ENCODE measurements around the gene KDM4B.
"Not testable (repeated sequence)": the region's sequence is repeated elsewhere in the genome, so short reads cannot be mapped to it uniquely, and the experiment has no call there.

Gene KDM4B

DNA sequence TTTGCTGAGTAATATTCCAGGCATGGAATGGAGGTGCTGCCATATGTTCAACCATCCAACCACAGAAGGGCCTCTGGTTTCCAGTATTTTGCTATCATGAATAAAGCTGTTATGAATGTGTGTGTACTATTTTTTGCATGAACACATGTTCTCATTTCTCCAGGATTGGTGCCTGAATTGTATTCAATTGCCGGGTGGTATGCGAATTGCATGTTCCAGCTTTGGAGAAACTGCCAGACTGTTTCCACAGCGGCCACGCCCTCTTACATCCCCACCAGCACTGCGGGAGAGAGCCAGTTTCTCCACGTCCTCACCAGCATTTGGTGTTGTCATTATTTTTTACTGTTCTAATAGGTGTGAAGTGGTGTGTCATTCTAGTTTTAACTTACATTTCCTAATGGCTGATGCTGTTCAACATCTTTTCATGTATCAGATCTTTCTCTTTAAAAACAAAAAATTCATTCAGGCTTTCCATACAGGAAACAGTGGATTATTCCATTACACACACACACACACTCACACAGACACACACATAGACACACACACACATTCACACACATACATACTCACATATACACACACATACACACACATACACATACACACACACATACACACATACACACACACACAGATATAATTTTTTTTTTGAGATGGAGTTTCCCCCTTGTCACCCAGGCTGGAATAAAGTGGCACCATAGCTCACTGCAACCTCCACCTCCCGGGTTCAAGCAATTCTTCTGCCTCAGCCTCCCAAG, 217.6 kb downstream of the KDM4B start:
- DNase-seq = no peak

DNA sequence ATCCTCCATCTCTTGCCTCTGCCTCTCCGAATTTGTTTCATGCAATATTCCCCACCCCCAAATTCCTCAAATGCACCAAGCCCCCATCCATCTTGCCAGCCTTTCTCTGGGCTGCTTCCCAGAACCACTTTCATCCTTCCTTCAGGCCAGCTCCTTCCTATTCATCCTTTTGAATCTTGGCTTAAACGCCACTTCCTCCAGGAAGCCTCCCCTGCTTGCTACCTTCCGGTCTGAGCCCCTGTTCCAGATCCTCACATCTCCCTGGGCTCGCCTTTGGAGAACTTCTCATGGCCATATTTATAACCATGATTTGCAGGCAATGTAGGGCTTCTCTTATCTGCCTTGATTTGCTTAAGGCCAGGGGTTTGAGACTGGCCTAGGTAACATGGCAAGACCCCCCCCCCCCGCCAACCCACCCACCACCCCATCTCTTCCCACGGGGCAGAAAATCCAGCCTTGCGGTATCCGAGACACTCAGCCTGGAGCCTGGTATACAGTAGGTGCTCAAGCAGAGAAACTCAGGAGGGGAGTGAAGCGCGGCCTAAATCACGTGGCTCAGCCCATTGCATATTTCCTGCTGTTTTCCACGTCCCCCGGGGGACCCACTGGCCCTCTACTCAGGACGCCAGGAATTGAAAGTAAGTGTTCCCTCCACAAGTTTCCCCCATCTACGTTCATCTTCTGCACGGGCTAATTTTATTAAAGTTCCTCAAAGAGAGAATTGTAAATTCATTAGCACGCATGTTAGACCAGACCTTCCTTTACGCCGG, 219.8 kb downstream of the KDM4B start:
- no peak for DNase-seq

DNA sequence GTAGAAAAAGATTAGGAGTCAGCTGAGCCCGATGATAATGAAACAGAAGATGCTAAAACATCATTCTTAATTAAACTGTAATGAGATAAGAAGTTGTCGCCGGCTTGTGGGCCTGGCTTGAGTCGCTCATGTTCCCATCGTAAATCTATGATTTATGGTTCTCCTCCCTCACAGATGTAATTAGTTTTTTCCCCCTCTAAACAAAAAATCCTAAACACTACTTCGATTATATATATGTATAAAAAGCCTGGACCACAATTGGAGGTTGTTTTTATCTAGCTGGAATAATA, 220.3 kb downstream of the KDM4B start:
- DNase-seq = no peak

DNA sequence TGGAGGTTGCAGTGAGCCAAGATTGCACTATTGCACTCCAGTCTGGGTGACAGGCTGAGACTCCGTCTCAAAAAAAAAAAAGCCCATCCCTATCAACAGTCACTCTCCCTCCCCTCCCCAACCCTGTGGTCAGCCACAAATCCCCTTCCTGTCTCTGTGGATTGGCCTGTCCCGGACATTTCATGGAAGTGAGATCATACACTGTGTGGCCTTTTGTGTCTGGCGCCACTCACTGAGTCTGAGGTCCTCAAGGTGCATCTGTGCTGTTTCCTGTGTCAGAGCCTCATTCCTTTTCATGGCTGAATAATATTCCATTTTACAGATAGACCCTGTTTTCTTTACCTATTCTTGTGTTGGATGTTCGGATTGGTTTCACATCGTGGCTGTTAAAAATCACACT, 222.2 kb downstream of the KDM4B start:
- no peak for DNase-seq

DNA sequence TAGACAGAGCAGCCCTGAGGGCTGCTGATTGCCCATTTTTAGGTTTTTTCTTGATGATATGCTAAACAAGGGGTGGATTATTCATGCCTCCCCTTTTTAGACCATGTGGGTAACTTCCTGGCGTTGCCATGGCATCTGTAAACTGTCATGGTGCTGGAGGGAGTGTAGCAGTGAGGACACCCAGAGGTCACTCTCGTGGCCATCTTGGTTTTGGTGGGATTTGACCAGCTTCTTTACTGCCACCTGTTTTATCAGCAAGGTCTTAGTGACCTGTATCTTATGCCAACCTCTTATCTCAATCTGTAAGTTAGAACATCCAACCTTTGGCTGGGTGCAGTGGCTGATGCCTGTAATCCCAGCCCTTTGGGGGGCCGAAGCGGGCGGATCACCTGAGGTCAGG, 223.7 kb downstream of the KDM4B start:
- DNase-seq = no peak

DNA sequence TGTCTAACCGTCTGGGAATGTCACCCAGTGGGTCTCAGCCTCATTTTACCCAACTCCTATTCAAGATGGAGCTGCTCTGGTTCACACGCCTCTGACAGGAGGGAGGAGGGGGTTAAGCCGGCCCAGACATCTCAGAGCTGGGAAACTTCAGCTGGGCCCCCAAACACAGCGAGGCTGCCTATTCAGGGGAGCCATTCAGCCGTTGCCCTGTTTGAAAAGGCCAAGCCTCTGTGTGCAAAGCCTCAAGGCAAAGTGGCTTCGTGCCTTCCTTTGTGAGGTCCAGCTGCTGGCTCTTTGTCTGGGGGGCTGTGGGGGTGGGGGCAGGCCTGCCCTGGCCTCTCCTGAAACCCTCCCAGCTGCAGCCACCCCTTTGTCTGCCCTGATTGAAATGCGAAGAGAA, 224.3 kb downstream of the KDM4B start:
- peak; percentile 33 for DNase-seq

DNA sequence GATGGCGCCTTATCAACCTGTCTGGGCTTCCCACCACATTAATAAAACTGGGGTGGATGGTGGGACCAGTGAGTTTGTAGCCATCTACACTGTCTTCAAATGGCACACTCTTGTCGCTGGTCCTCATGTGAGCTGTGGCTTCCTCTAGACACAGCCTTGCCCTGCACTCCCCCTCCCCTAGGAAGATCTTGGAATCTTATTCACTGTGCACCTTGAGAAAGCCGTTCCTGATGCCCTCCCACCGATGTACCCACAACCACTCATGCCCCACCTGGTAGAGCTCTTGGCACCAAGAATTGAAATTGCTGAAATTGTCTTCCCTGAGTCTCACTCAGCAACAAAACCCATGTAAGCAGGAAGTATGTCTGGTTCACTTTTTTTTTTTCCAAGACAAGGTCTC, 225.7 kb downstream of the KDM4B start:
- DNase-seq = no peak

DNA sequence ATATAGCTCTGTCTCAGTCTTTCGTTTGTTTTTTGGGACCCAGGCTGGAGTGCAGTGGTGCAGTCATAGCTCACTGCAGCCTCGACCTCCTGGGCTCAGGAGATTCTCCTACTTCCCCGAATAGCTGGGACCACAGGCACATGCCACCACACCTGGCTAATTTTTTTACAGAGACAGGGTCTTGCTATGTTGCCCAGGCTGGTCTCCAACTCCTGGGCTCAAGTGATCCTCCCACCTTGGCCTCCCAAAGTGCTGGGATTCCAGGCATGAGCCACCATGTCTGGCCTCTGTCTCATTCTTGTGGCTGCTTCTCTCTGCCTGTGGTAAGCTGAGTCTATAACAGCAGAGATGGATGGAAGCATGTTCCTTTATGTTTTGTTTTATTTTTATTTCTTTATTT, 226.7 kb downstream of the KDM4B start:
- not testable (repeated sequence) for DNase-seq

DNA sequence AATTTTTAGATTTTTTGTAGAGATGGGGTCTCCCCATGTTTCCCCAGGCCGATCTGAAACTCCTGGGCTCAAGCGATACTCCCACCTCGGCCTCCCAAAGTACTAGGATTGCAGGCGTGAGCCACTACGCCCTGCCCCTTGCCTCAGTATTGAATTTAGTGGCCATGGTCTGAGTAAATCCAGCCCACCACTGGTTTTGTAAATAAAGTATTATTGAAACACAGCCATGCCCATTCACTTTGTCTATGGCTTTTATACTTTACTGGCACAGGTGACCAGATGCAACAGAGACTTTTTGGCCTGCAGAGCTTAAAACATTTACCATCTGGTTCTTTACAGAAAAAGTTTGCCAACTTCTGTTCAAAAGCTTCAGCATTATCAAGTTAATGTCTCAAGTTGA, 227.9 kb downstream of the KDM4B start:
- DNase-seq = no peak

DNA sequence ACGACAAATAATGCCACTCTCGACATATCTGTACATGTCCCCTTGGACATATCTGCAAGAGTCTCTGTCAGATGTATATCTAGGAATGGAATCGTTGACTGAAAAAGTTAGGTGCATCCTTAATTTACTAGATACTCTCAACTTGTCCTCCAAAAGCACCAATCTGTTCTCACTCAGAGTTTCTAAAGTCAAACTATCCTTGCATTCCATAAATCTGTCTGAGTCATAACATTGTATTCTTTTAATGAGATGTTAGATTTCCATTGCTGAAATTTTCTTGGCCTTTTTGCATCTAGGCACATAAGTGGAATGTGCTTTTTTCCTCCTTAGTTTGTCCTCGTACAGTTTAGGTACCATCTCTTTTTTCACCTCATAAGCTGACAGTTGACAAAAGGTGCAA, 231.9 kb downstream of the KDM4B start:
- no peak for DNase-seq

DNA sequence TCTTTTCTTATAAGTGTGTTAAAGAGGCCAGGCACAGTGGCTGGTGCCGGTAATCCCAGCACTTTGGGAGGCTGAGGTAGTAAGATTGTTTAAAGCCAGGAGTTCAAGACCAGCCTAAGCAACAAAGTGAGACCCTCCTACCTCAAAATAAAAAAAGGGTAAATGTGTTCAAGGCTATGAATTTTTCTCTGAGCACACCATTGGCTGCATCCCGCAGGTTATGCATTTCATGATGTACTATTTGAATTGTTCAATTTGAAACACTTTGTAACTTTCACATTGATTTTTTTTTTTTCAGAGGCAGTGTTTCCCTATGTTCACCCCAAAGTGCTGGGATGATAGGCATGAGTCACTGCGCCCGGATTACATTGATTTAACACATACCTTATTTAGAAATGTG, 233.6 kb downstream of the KDM4B start:
- DNase-seq = no peak

Data from NCI-H1092 treated with DMSO at 0.1 percent for 48 hours (cell line).